WTC11 (cell line): ENCODE measurements around the gene GPC6. TPM values are rescaled to one million over a fixed set of nuclear protein-coding genes. Genes with fewer than 3 reads are reported as not detected.

ENCODE experiments used
- ATAC-seq: fragments of 200-7000 bp; cut with Tn5 transposase; 2 replicates; pipeline ENCODE4 v1.10.0; 2021; ENCODE audit warnings: mild to moderate bottlenecking, moderate library complexity
- CTCF ChIA-PET: fragments of 300-600 bp; sonication (Branson Sonifier 250); formaldehyde crosslinking; loops from one replicate; lab custom pipeline; 2021; ENCODE audit warnings: antibody characterized with exemption; lab: Charles Lee
- POLR2A ChIA-PET: fragments of 350-600 bp; sonication (Branson Sonifier 250); formaldehyde crosslinking; loops from one replicate; lab custom pipeline; 2021; ENCODE audit warnings: antibody characterized with exemption; lab: Charles Lee
- DNase-seq: peaks from one replicate; pipeline ENCODE4 v3.0.0; 2021; ENCODE audit warnings: low spot score
- H3K27ac Mint-ChIP-seq: 2 replicates; pipeline ENCODE4 v1.8.0; 2021; ENCODE audit warnings: mixed read lengths
- H3K27me3 Mint-ChIP-seq: 2 replicates; pipeline ENCODE4 v1.8.0; 2021; ENCODE audit warnings: low read depth, mild to moderate bottlenecking, moderate library complexity, mixed read lengths
- H3K36me3 Mint-ChIP-seq: 2 replicates; pipeline ENCODE4 v1.8.0; 2021; ENCODE audit warnings: mixed read lengths
- H3K4me1 Mint-ChIP-seq: 2 replicates; pipeline ENCODE4 v1.8.0; 2022; ENCODE audit warnings: mixed read lengths
- H3K4me3 Mint-ChIP-seq: 2 replicates; pipeline ENCODE4 v1.8.0; 2021; ENCODE audit warnings: mild to moderate bottlenecking, moderate library complexity, mixed read lengths
- H3K9me3 Mint-ChIP-seq: 2 replicates; pipeline ENCODE4 v1.8.0; 2021; ENCODE audit warnings: mixed read lengths
- E2F1 ChIP-seq: sonication (generic); formaldehyde crosslinking; IDR thresholded peaks from 2 replicates; pipeline ENCODE4 v1.8.0; 2022; ENCODE audit warnings: mild to moderate bottlenecking, missing genetic modification reagents
- E2F5 ChIP-seq: sonication (generic); formaldehyde crosslinking; IDR thresholded peaks from 2 replicates; pipeline ENCODE4 v1.8.1; 2022; ENCODE audit warnings: mild to moderate bottlenecking, moderate library complexity, missing genetic modification reagents
- FOXJ3 ChIP-seq: sonication (generic); formaldehyde crosslinking; IDR thresholded peaks from 2 replicates; pipeline ENCODE4 v1.9.0; 2021; ENCODE audit warnings: missing genetic modification reagents, mild to moderate bottlenecking, borderline replicate concordance
- IRF1 ChIP-seq: sonication (generic); formaldehyde crosslinking; IDR thresholded peaks from 2 replicates; pipeline ENCODE4 v1.8.0; 2023; ENCODE audit warnings: missing genetic modification reagents
- JUN ChIP-seq: sonication (generic); formaldehyde crosslinking; IDR thresholded peaks from 2 replicates; pipeline ENCODE4 v1.8.0; 2023; ENCODE audit warnings: mild to moderate bottlenecking, missing genetic modification reagents
- KAT7 ChIP-seq: sonication (generic); formaldehyde crosslinking; IDR thresholded peaks from 2 replicates; pipeline ENCODE4 v1.8.1; 2023; ENCODE audit warnings: missing genetic modification reagents, mild to moderate bottlenecking, borderline replicate concordance
- MYBL2 ChIP-seq: sonication (generic); formaldehyde crosslinking; IDR thresholded peaks from 2 replicates; pipeline ENCODE4 v1.8.1; 2023; ENCODE audit warnings: mild to moderate bottlenecking, moderate library complexity, missing genetic modification reagents
- NFATC4 ChIP-seq: fragments of 250-450 bp; sonication (Bioruptor Pico); IDR thresholded peaks from 2 replicates; pipeline ENCODE4 v1.9.0; 2021; ENCODE audit warnings: mild to moderate bottlenecking
- NR1H2 ChIP-seq: sonication (generic); formaldehyde crosslinking; IDR thresholded peaks from 2 replicates; pipeline ENCODE4 v1.9.0; 2021; ENCODE audit warnings: mild to moderate bottlenecking, moderate library complexity, missing genetic modification reagents
- PRRX2 ChIP-seq: fragments of 250-450 bp; sonication (Bioruptor Pico); IDR thresholded peaks from 2 replicates; pipeline ENCODE4 v1.8.0; 2021; ENCODE audit warnings: mild to moderate bottlenecking
- RELA ChIP-seq: sonication (generic); formaldehyde crosslinking; IDR thresholded peaks from 2 replicates; pipeline ENCODE4 v1.8.1; 2022; ENCODE audit warnings: missing genetic modification reagents, mild to moderate bottlenecking, borderline replicate concordance
- USF1 ChIP-seq: sonication (generic); formaldehyde crosslinking; IDR thresholded peaks from 2 replicates; pipeline ENCODE4 v1.8.0; 2022; ENCODE audit warnings: mild to moderate bottlenecking, missing genetic modification reagents
- USF2 ChIP-seq: sonication (generic); formaldehyde crosslinking; IDR thresholded peaks from 2 replicates; pipeline ENCODE4 v1.8.1; 2023; ENCODE audit warnings: mild to moderate bottlenecking, missing genetic modification reagents, moderate library complexity
- ZNF281 ChIP-seq: sonication (generic); formaldehyde crosslinking; IDR thresholded peaks from 2 replicates; pipeline ENCODE4 v1.8.0; 2023; ENCODE audit warnings: mild to moderate bottlenecking, missing genetic modification reagents
- total RNA-seq: library from RNA; stranded (reverse); gene quantifications from 3 replicates; pipeline ENCODE4 v1.2.3, GENCODE V29; 2021
- TF ChIP-seq, protein P1 (sequence below): sonication (generic); formaldehyde crosslinking; IDR thresholded peaks from 2 replicates; pipeline ENCODE4 v1.8.1; 2022; ENCODE audit warnings: low read depth, missing genetic modification reagents, borderline replicate concordance
- TF ChIP-seq, protein P2 (sequence below): fragments of 250-450 bp; sonication (Bioruptor Pico); IDR thresholded peaks from 2 replicates; pipeline ENCODE4 v1.9.0; 2021; ENCODE audit warnings: moderate library complexity, mild to moderate bottlenecking, inconsistent platforms, borderline replicate concordance
- TF ChIP-seq, protein P3 (sequence below): sonication (generic); formaldehyde crosslinking; conservative IDR thresholded peaks from 2 replicates; pipeline ENCODE4 v1.8.1; 2022; ENCODE audit warnings: mild to moderate bottlenecking, missing genetic modification reagents

The GPC6 gene
- total RNA-seq, 1 experiment from 2014 or later, result 19.5 TPM

GRCh38 chr13:93360021-93360420, 133.4 kb downstream of the GPC6 start:
- peaks cover 8% of the 10 kb centered on the region for H3K4me1 Mint-ChIP-seq
- H3K4me3 Mint-ChIP-seq, result no peak overlapping the region
- ChIA-PET CTCF (no interaction called here), POLR2A (no interaction called here)
- H3K27me3 Mint-ChIP-seq, result no peaks in the 10 kb centered on the region
- H3K9me3 Mint-ChIP-seq, result no peaks in the 10 kb centered on the region
- ATAC-seq (no peak), DNase-seq (no peak)
- H3K36me3 Mint-ChIP-seq, result no peaks in the 10 kb centered on the region
- H3K27ac Mint-ChIP-seq, result no peak overlapping the region
- no peak for TF ChIP-seq RELA (CRISPR knock-in tag)
- no peak for TF ChIP-seq MYBL2 (CRISPR knock-in tag)
- no peak for TF ChIP-seq KAT7 (CRISPR knock-in tag)
- no peak for TF ChIP-seq JUN (CRISPR knock-in tag)
- TF ChIP-seq, protein P1, sequence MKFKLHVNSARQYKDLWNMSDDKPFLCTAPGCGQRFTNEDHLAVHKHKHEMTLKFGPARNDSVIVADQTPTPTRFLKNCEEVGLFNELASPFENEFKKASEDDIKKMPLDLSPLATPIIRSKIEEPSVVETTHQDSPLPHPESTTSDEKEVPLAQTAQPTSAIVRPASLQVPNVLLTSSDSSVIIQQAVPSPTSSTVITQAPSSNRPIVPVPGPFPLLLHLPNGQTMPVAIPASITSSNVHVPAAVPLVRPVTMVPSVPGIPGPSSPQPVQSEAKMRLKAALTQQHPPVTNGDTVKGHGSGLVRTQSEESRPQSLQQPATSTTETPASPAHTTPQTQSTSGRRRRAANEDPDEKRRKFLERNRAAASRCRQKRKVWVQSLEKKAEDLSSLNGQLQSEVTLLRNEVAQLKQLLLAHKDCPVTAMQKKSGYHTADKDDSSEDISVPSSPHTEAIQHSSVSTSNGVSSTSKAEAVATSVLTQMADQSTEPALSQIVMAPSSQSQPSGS (CRISPR knock-in tag), result no peak
- no peak for TF ChIP-seq USF1 (CRISPR knock-in tag)
- TF ChIP-seq PRRX2 (CRISPR knock-in tag), result no peak
- TF ChIP-seq, protein P2, sequence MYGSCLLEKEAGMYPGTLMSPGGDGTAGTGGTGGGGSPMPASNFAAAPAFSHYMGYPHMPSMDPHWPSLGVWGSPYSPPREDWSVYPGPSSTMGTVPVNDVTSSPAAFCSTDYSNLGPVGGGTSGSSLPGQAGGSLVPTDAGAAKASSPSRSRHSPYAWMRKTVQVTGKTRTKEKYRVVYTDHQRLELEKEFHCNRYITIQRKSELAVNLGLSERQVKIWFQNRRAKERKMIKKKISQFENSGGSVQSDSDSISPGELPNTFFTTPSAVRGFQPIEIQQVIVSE, result no peak
- no peak for TF ChIP-seq USF2 (CRISPR knock-in tag)
- no peak for TF ChIP-seq NR1H2 (CRISPR knock-in tag)
- TF ChIP-seq E2F1, result no peak
- TF ChIP-seq E2F5 (CRISPR knock-in tag), result no peak
- no peak for TF ChIP-seq FOXJ3 (CRISPR knock-in tag)

DNA sequence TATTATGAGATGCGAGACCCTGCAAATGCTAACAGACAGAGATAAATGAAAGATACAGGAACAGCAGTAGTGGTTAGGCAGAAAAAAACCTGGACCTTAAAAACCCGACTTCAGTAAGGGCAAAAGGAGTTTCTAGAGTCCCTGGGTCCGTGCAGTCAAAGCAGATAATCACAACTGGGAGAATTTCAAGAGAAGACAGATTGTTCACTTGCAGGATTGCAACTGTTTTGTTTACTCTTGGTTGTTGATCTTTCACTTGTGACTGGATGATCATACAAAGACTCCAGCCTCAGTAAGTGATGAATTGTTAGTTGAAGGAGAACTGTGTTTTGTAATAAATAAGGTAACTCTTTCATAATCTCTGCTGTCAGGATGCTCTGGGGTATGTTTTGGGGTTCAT, 135.1 kb downstream of the GPC6 start:
- Mint-ChIP-seq H3K27ac (no peak overlapping the region), H3K36me3 (no peaks in the 10 kb centered on the region), H3K4me1 (no peaks in the 10 kb centered on the region), H3K4me3 (no peak overlapping the region), H3K9me3 (no peaks in the 10 kb centered on the region), H3K27me3 (no peaks in the 10 kb centered on the region)
- no peak for DNase-seq
- no peak for ATAC-seq
- POLR2A ChIA-PET, result no interaction called here
- CTCF ChIA-PET, result no interaction called here
- no peak for TF ChIP-seq ZNF281 (CRISPR knock-in tag)
- TF ChIP-seq, protein P3, sequence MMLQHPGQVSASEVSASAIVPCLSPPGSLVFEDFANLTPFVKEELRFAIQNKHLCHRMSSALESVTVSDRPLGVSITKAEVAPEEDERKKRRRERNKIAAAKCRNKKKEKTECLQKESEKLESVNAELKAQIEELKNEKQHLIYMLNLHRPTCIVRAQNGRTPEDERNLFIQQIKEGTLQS (CRISPR knock-in tag), result no peak
- TF ChIP-seq E2F5 (CRISPR knock-in tag), result no peak
- TF ChIP-seq, protein P1 (CRISPR knock-in tag), result no peak
- no peak for TF ChIP-seq NFATC4 (CRISPR knock-in tag)
- no peak for TF ChIP-seq IRF1 (CRISPR knock-in tag)
